GM21723 (cell line): ENCODE results near the gene HOXB13.

Experiments
- ATAC-seq: cut with Tn5 transposase; IDR thresholded peaks from one replicate; pipeline ENCODE4 v1.9.1; 2021; ENCODE audit warnings: mild to moderate bottlenecking, moderate library complexity; ENCODE audit not compliant: unreplicated experiment

Gene HOXB13

GRCh38 chr17:48715496-48716399 lies 12.8 kb downstream of the HOXB13 start:
- ATAC-seq, result no peak

- no peak for ATAC-seq
These were observed 17.4 kb downstream of the HOXB13 start for GRCh38 chr17:48711128-48711527.

- ATAC-seq, result no peak
These were observed 23.9 kb downstream of the HOXB13 start for GRCh38 chr17:48704361-48705248.

GRCh38 chr17:48701864-48702532 lies 26.6 kb downstream of the HOXB13 start:
- no peak for ATAC-seq

GRCh38 chr17:48693178-48693577 lies 35.4 kb downstream of the HOXB13 start:
- no peak for ATAC-seq

- no peak for ATAC-seq
These were observed 36.5 kb downstream of the HOXB13 start for GRCh38 chr17:48692049-48692448.

- ATAC-seq, result no peak
These were observed 37.9 kb downstream of the HOXB13 start for GRCh38 chr17:48690655-48691054.

GRCh38 chr17:48681609-48682008 lies 46.9 kb downstream of the HOXB13 start:
- ATAC-seq, result no peak

GRCh38 chr17:48679385-48680096 lies 49.0 kb downstream of the HOXB13 start:
- ATAC-seq, result no peak

- ATAC-seq, result no peak
These were observed 50.2 kb downstream of the HOXB13 start for GRCh38 chr17:48678141-48678971.

GRCh38 chr17:48676963-48677558 lies 51.5 kb downstream of the HOXB13 start:
- ATAC-seq, result no peak
